Ishikawa (cell line): ENCODE measurements around the gene NDRG2.

ENCODE experiments used
- CEBPB ChIP-seq: IDR thresholded peaks from 2 replicates; pipeline ENCODE4 v1.6.1; 2012
- CREB1 ChIP-seq: IDR thresholded peaks from 2 replicates; pipeline ENCODE4 v1.6.1; 2012; ENCODE audit warnings: low read depth
- EGR1 ChIP-seq: IDR thresholded peaks from 2 replicates; pipeline ENCODE4 v1.6.1; 2012
- EP300 ChIP-seq: IDR thresholded peaks from 2 replicates; pipeline ENCODE4 v1.6.1; 2012; ENCODE audit warnings: borderline replicate concordance
- FOXM1 ChIP-seq: IDR thresholded peaks from 2 replicates; pipeline ENCODE4 v1.6.1; 2012; ENCODE audit warnings: low read depth, borderline replicate concordance
- MAX ChIP-seq: IDR thresholded peaks from 2 replicates; pipeline ENCODE4 v1.6.1; 2012
- NFIC ChIP-seq: IDR thresholded peaks from 2 replicates; pipeline ENCODE4 v1.6.1; 2012
- RAD21 ChIP-seq: IDR thresholded peaks from 2 replicates; pipeline ENCODE4 v1.6.1; 2012; ENCODE audit warnings: low read depth
- REST ChIP-seq: IDR thresholded peaks from 2 replicates; pipeline ENCODE4 v1.6.1; 2012; ENCODE audit warnings: low read depth, mild to moderate bottlenecking
- TAF1 ChIP-seq: IDR thresholded peaks from 2 replicates; pipeline ENCODE4 v1.6.1; 2012; ENCODE audit warnings: low read depth, mild to moderate bottlenecking
- TCF12 ChIP-seq: IDR thresholded peaks from 2 replicates; pipeline ENCODE4 v1.6.1; 2012; ENCODE audit warnings: low read depth
- USF1 ChIP-seq: IDR thresholded peaks from 2 replicates; pipeline ENCODE4 v1.6.1; 2012
- YY1 ChIP-seq: IDR thresholded peaks from 2 replicates; pipeline ENCODE4 v1.6.1; 2012; ENCODE audit warnings: low read depth

- TF ChIP-seq FOXM1 (no peak), YY1 (no peak), TAF1 (no peak), RAD21 (no peak), CREB1 (no peak), EGR1 (no peak), REST (no peak), EP300 (no peak), MAX (no peak), CEBPB (no peak), NFIC (no peak), TCF12 (no peak), USF1 (no peak)
These were observed 21.0 kb downstream of the NDRG2 start for GRCh38 chr14:21003788-21004346.
